A673 (cell line): ENCODE results near the gene CLIC6.

Experiments used
- CTCF ChIP-seq: fragments of 300-800, 200-600 bp; sonication (generic); conservative IDR thresholded peaks from 2 replicates; pipeline ENCODE4 v1.5.1; 2017; ENCODE audit warnings: low read depth, mild to moderate bottlenecking, antibody characterized with exemption, low read length, moderate library complexity, mixed read lengths
- EZH2 ChIP-seq: fragments of 200-600 bp; sonication (generic); IDR thresholded peaks from 2 replicates; pipeline ENCODE4 v1.6.1; 2017; ENCODE audit warnings: borderline replicate concordance, low read depth, mild to moderate bottlenecking, mixed read lengths, antibody characterized with exemption, low read length; ENCODE audit not compliant: poor library complexity, severe bottlenecking

- TF ChIP-seq CTCF (no peak), EZH2 (no peak)
Measured at GRCh38 chr21:34765619-34766018, 96.8 kb downstream of the CLIC6 start.
